ENCODE data around the gene PMS1.
"Not testable (repeated sequence)": the region's sequence is repeated elsewhere in the genome, so short reads cannot be mapped to it uniquely, and the experiment has no call there.

Gene PMS1

GRCh38 chr2:189860161-189860560, 75.9 kb downstream of the PMS1 start:
- in situ Hi-C loops (cut with MboI; ENCODE audit: low sequenced_read_pairs): no loop called here

- in situ Hi-C loops (cut with MboI; ENCODE audit: low sequenced_read_pairs): no loop called here
Observed at GRCh38 chr2:189862751-189863150, 78.5 kb downstream of the PMS1 start.

- in situ Hi-C loops (cut with MboI; ENCODE audit: low sequenced_read_pairs): no loop called here
Observed at GRCh38 chr2:189865826-189866225, 81.6 kb downstream of the PMS1 start.

- in situ Hi-C loops (cut with MboI; ENCODE audit: low sequenced_read_pairs): no loop called here
Observed at GRCh38 chr2:189866296-189866695, 82.0 kb downstream of the PMS1 start.

GRCh38 chr2:189868896-189869295, 84.6 kb downstream of the PMS1 start:
- in situ Hi-C loops (cut with MboI; ENCODE audit: low sequenced_read_pairs): no loop called here

DNA sequence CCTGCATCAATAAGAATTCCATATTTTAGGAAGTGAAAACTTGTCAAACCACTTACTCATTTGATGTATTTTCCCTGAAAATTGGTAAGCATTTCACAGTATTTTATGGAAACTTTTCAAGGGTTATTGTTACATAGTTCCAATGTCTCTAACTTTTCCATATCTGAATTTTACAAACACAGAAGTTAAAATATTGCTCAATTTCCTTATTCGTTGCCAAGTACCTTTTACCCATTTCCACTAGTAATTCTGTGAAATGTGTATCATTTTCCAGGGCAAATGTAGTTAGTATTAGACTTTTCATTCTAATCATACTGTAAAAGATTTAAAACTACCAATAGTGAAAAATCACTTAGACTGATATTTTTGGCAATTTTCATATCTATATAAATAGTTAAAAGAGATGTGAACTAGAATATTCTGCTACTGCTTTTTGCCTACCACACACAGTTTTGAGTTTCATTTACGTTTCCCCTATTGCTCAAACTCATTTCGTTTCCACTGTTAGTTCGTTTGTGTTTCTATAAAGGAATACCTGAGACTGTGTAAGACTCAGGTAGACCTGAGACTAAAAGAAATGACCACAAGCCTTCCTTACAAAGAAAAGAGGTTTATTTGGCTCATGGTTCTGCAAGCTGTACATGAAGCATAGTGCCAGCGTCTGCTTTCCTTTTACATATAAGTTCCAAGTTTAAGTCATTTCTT, 86.3 kb downstream of the PMS1 start:
- in situ Hi-C loops (cut with MboI; ENCODE audit: low sequenced_read_pairs): no loop called here

DNA sequence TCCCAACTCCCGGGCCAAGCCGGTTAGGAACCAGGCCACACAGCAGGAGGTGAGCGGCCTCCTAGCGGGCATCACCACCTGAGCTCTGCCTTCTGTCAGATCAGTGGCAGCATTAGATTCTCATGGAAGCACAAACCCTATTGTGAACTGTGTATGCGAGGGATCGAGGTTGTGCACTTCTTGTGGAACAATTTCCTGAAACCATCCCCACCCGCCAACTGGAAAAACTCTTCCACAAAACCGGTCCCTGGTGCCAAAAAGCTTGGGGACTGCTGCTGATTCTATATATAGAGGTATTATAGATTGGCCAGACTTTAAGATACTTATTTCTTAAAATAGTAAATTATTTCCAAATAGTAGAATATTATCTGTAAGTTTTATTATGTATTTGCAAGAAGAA, 89.4 kb downstream of the PMS1 start:
- in situ Hi-C loops (cut with MboI; ENCODE audit: low sequenced_read_pairs): no loop called here

- in situ Hi-C loops (cut with MboI; ENCODE audit: low sequenced_read_pairs): no loop called here
Observed at GRCh38 chr2:189874586-189875320, 90.5 kb downstream of the PMS1 start.

- in situ Hi-C loops (cut with MboI; ENCODE audit: low sequenced_read_pairs): no loop called here
Observed at GRCh38 chr2:189876271-189876670, 92.0 kb downstream of the PMS1 start.

DNA sequence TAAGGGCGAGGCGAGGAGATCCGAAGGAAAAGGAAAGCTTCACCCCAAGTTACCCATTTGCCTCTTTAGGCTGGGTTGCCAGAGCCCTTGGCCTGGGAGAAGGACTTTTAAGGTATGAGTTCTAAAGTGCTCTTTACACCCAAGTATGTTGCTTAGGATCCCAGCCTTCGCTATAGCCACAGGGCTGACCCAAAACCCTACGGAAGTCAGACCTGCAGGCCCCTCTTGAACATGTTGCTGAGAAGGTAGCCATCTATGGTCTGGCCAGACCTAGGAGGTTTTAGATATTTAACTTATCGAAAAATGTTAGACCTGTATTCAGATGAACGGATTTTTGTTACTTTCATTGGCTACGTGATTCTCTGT, 95.4 kb downstream of the PMS1 start:
- in situ Hi-C loops (cut with MboI; ENCODE audit: low sequenced_read_pairs): no loop called here

DNA sequence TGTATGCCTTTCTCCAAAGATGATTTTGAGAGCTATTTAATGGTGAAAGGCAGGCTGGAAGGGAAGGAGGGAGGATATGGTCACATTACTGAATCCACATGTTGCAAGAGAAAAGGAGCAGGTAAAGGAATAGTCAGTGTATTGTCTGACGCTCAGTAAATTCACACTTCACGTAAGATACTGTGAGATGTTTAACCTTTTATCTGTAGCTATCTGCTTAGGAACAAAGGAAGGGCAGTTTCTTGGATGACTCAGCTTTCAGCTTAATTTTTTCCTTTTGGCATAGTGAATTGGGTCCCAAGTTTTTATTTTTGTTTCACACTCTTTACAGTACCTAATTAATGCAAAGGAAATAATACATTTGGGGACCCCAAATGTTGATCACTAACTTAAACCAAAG, 96.2 kb downstream of the PMS1 start:
- in situ Hi-C loops (cut with MboI; ENCODE audit: low sequenced_read_pairs): no loop called here

- in situ Hi-C loops (cut with MboI; ENCODE audit: low sequenced_read_pairs): no loop called here
Observed at GRCh38 chr2:189880832-189881492, 96.7 kb downstream of the PMS1 start.

DNA sequence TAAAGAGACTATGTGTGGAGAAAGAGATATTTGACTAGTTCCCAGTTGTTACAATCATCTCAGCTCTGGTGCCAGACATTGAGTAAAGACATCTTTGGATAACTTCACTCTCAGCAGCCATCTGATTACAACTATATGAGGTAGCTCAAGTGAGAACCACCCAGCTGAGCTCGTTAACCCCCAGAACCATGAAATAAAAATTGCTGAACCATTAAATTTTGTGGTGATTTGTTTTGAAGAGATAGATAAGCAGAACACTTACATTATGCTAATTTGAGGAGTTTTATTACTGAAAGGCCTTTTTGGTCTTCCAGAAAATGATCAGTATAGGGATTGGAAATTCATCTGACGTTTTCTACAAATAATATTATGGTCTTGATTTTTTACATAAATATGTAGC, 101.1 kb downstream of the PMS1 start:
- in situ Hi-C loops (cut with MboI; ENCODE audit: low sequenced_read_pairs): no loop called here

- in situ Hi-C loops (cut with MboI; ENCODE audit: low sequenced_read_pairs): not testable (repeated sequence)
Observed at GRCh38 chr2:189892546-189893294, 108.5 kb downstream of the PMS1 start.

GRCh38 chr2:189896809-189897208, 112.6 kb downstream of the PMS1 start:
- in situ Hi-C loops (cut with MboI; ENCODE audit: low sequenced_read_pairs): no loop called here

DNA sequence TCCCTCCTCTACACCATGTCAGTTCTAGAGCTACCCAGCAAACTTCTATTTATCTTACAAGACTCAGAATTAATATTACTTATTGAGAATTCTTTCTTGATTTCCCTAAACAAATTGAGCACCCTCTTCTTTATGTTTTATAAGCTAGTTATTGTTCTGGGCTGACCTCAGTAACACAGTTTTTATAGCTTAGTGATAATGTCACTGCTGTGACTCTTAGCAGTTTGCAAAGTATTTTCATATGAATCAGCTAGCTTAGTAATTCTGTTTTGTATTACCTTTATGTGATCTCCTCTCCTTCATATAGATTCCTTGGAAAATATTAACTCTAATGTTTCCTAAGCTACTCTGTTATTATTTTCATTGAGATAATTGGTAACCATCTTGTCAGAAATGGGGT, 114.9 kb downstream of the PMS1 start:
- in situ Hi-C loops (cut with MboI; ENCODE audit: low sequenced_read_pairs): no loop called here

- in situ Hi-C loops (cut with MboI; ENCODE audit: low sequenced_read_pairs): no loop called here
Observed at GRCh38 chr2:189900726-189901125, 116.5 kb downstream of the PMS1 start.

DNA sequence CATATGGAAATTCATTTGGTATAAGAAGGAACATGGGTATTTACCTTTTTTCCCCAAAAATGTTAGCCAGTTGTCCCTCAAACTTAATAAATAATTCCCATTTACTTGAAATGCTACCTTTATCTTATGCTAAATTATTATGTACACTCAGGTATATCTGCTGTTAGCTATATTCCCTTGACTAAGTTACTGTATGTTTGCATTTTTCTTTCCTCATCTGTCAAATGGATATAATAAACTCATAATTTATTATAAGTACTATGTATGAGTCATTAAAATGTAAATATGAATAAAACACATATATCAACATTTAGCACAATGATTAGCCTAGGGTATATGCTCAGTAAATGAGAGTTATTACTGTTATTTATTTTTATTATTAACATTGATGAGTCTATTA, 117.4 kb downstream of the PMS1 start:
- in situ Hi-C loops (cut with MboI; ENCODE audit: low sequenced_read_pairs): no loop called here

GRCh38 chr2:189913821-189914220, 129.6 kb downstream of the PMS1 start:
- in situ Hi-C loops (cut with MboI; ENCODE audit: low sequenced_read_pairs): no loop called here

DNA sequence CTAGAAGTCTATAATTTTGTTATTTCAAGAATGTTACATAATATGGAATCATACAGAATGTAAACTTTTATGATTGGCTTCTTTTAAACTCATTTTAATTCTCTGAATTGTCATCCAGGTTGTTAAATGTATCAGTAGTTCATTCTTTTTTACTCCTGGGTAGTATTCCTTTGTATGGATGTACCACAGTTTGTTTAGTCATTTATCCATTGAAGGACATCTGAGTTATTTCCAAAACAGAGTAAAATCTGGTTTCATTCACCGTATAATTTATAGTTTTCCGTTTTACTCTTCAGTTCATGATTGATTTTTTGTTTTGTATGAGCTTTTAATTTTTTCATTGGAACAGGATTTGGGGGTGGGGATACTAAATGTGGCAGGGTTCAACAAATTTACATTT, 132.4 kb downstream of the PMS1 start:
- in situ Hi-C loops (cut with MboI; ENCODE audit: low sequenced_read_pairs): no loop called here
